Sciatic nerve (tissue), 2 donors: ENCODE measurements around the gene AMMECR1L. TPM values are rescaled to one million over a fixed set of nuclear protein-coding genes. Genes with fewer than 3 reads are reported as not detected.
"Not testable (repeated sequence)": the region's sequence is repeated elsewhere in the genome, so short reads cannot be mapped to it uniquely, and the experiment has no call there.

Source experiments
- ATAC-seq: fragments of 200-7000 bp; cut with Tn5 transposase; one replicate; pipeline ENCODE4 v1.9.1; 2020; ENCODE audit warnings: mild to moderate bottlenecking, moderate library complexity
- DNase-seq: peaks from one replicate; pipeline ENCODE4 v3.0.0-alpha.2; 2020; ENCODE audit warnings: low spot score
- intact Hi-C: fragments of 100-400 bp; cut with DNase I; formaldehyde crosslinking; loops from one replicate; pipeline ENCODE4 v1.14.2; 2022
- total RNA-seq: library from RNA; stranded (reverse); fragmentation: NEBNext Ultra II Directional; extraction: Animal tissue kit (Norgen Biotek cat#: 25700); gene quantifications from one replicate; pipeline ENCODE4 v1.2.1, GENCODE V29; 2021
- donor health status: DM: no; HTN: no; CAD: no.
- donor health status: DM: no; HTN: no; CAD: no.

AMMECR1L gene
- total RNA-seq, 1 donor from 2014 or later: 15.9 TPM

DNA sequence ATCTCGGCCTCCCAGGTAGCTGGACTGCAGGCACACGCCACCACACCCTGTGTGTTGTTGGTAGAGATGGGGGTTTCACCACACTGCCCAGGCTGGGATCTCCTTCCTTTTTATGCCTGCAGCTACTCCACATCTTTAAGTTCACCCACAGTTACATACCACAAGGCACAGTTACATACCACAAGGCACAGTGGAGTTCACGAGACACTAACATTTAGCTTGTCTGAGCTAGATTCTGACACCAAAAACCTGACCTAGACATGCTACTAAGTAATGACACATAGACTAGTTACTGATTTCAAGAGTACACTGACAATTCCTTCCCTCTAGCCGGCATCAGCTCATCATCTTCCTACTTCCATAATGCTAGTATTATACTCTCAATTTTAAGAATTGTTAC is 32.1 kb downstream of the AMMECR1L start:
- DNase-seq (no peak), ATAC-seq (no peak)
- intact Hi-C loops: no loop called here

DNA sequence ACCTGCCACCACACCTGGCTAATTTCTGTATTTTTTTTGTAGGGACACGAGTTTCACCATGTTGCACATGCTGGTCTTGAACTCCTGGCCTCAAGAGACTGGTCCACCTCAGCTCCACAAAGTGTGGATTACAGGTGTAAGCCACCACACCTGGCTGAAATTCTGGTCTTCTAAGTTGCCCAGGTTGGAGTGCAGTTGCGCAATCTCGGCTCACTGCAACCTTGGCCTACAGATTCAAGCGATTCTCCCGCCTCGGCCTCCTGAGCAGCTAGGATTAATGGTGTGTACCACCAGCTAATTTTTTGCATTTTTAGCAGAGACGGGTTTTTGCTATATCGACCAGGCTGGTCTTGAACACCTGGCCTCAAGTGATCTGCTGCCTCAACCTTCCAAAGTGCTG is 33.4 kb downstream of the AMMECR1L start:
- intact Hi-C loops: no loop called here
- no peak for DNase-seq
- ATAC-seq: no peak

DNA sequence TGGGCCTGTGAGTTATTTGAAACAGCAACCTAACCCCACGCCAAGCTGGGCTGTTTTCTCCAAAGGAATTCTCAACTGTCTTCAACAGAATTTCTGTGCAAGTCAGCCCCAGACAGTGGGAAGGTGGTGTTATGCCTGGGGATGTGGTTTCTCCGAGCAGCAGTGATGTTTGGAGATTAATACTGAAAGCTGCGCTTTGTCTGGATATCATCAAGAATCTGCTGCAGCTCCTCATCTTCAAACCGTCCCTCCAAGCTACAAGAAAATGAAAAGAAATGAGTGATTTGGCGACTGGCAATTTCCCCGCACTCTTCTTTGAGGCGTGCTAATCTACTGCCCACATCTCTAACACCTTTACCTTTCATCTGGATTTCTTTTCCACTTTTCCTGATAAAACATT is 37.8 kb downstream of the AMMECR1L start:
- DNase-seq (no peak), ATAC-seq (no peak)
- intact Hi-C loops: no loop called here

DNA sequence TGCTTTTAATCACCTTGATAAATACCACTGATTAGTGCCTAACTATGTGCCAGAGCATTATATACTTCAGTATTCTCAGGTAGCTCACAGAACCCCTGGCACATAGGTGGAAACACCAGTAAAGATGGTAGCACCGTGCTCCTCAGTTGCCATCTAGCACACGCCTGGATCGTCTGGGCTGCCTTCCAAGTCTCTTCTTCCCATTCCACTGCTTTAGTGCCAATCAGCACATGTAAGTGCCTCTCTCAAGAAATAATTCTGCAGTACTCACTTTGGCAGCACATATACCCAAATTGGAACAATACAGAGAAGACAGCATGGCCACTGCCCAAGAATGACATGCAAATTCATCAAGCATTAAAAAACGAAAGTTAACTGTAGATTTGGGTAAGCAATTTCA is 40.8 kb downstream of the AMMECR1L start:
- intact Hi-C loops: no loop called here
- DNase-seq (no peak), ATAC-seq (no peak)

DNA sequence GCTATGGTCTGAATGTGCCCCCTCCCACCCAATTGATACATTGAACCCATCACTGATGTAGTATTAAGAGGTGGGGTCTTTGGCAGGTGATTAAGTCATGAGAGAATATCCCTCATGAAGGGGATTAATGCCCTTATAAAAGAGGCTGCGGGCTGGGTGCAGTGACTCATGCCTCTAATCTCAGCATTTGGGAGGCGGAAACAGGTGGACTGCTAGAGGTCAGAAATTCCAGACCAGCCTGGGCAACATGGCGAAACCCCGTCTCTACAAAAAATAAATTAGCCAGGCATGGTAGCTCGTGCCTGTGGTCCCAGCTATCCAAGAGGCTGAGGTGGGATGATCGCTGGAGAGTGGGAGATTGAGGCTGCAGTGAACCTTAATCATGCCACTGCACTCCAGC is 42.1 kb downstream of the AMMECR1L start:
- intact Hi-C loops: no loop called here
- DNase-seq: no peak
- ATAC-seq: no peak

DNA sequence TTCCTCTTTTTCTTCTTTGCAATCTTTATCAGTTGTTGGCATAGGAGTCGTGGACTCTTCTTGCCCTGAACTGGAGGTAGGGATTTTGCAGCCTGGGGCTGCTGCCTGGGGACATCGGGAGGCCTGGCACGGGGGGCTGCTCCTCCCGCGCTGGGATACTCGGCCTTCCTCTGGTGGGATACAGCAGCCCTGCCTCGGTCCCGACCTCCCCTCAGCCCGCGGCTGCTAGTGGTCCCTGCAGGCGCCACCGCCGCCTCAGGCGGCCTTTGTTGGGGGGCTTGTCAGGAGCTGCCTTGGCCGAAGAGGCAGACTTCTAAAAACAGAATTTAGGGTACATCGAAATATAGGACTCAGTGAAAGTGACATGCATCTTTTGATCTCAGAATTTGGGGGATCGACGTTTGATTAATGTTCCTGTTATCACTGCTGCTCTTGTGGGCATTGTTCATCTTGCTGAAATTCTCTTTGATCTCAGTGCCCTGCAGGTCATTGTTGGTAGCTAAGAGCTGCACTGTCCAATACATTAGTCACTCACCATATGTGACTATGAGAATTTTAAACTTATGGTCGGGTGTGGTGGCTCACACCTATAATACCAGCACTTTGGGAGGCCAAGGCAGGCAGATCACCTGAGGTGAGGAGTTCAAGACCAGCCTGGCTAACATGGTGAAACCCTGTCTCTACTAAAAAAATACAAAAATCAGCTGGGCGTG is 44.1 kb downstream of the AMMECR1L start:
- DNase-seq (no peak), ATAC-seq (no peak)
- intact Hi-C loops: no loop called here

DNA sequence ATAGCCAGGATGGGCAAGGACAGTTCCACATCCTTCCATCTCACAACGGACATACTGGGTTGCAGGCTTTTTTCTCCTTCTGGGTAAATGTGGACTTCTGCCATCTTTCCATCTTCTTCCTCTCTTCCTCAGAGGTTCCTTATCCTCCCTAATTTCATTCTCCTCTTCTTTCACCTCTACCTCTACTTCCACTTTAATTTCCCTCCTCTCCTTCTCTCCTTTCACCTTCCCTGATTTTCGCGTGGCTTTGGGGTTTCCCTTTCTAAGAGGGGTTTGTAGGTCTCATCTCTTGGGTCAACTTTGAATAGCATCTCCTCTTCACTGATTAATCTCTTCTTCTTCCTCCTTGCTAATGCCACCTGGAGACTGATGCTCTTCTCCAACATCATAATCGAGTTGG is 44.9 kb downstream of the AMMECR1L start:
- intact Hi-C loops: no loop called here
- no peak for ATAC-seq
- no peak for DNase-seq

DNA sequence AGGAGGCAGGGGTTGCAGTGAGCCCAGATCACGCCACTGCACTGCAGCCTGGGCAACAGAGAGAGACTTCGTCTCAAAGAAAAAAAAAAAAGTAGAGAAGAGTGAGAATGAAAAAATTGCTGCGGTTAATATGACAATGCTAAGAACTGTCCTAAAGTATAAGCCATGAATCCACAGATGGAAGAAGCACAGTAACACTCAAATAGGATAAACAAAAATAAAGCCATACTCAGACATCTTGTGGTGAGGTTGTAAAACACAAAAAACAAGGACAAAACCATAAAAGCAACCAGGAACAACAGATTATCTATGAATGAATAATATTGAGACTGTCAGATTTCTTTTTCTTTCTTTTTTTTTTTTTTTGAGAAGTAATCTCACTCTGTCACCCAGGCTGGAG is 50.8 kb downstream of the AMMECR1L start:
- DNase-seq: no peak
- no peak for ATAC-seq
- intact Hi-C loops: no loop called here

DNA sequence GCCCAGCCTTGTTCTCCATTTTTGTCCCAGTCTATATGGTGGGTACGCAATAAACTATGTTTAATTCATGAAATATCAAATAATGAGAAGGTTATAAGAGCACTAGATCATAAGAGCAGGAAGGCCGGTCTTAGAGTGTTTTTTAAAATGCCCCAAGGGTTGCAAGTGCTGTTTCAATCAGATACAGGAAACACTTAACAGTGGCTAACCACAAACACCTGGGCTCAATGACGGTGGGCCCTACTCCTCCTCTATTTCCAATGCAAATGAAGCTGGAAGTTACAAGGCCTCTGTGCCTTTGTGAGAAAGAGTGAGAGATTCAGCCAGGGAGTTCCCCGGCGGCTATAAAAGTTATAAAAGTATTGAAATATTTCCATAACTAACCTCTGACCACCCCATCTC is 55.9 kb downstream of the AMMECR1L start:
- intact Hi-C loops: no loop called here
- DNase-seq: no peak
- no peak for ATAC-seq

DNA sequence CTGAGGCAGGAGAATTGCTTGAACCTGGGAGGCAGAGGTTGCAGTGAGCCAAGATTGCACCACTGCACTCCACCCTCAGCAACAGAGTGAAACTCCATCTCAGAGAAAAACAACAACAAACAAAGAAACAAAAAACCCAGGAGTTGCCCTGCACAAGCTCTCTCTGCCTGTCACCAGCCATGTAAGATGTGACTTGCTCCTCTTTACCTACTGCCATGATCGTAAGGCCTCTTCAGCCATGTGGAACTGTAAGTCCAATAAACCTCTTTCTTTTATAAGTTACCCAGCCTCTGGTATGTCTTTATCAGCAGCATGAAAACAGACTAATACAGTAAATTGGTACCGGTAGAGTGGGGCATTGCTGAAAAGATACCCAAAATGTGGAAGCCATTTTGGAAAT is 59.0 kb downstream of the AMMECR1L start:
- DNase-seq, intact Hi-C loops, ATAC-seq: not testable (repeated sequence)

DNA sequence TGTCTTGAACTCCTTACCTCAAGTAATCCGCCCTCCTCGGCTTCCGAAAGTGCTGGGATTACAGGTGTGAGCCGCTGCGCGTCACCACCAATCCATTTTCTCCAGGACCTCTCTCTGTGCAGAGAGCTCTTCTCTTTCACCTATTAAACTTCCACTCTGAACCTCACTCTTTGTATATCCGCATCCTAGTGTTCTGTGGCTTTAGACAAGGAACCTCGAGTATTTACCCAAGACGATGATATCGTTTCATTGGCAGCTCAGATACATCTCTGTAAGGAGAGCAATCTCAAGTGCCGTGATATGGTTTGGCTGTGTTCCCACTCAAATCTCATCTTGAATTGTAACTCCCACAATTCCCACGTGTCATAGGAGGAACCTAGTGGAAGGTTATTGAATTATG is 59.7 kb downstream of the AMMECR1L start:
- ATAC-seq (no peak), DNase-seq (no peak)
- intact Hi-C loops: no loop called here

DNA sequence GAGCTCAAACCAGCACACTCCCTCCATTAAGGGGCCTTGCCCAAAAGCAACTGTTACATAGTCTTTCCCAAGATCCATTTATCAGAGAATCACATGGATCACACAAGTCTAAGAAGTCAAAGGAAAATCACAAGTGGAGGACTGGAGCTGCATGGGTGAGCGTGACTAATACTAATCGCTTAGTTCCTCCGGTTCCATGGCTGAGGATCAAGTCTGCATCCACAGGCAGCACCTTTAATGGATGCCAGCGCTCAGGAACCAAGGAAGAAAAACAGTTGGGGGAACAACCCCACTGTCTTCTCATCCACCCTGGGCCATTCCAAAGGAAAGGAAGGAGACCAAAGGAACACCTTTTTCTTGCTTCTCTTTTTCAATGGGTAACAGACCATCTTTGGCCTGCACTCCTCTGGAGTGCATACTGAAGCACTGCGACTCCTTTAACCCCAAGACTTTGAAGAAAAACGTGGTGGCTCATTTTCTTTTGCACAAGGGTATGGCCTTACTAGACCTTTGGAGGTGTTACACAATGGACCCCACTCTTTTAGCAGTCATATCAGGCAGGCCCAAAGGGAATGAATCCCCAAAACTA is 65.6 kb downstream of the AMMECR1L start:
- DNase-seq (no peak), ATAC-seq (no peak)
- intact Hi-C loops: no loop called here

DNA sequence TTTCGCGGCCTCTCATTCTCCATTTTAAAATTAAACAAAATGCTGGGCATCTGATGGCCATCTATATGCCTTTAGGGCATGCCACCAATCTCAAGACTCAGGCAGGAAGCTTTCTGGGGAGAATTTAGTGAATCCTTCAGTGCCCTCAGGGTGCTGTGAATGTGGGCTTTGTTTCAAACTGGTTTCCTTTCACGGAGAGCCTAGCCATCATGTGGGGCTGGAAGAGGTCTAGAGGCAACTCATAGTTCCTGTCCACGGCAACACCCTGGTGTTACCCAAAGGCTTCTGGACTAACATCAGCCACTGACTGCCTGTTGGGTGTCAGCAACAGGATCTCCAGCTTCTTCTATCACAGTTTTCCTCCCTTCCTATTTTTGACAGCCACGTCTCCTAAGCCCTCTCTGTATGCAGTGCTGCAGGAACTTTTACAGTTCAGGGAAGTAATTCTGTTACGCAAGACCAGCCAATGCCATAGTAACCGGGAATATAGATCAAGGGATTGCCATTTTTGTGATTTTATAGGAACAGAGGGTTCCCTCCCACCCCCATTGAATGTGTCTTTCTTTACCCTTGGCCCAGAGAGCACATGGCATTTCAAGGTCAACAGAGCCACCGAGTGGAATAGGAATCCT is 66.8 kb downstream of the AMMECR1L start:
- intact Hi-C loops: no loop called here
- DNase-seq (no peak), ATAC-seq (no peak)

DNA sequence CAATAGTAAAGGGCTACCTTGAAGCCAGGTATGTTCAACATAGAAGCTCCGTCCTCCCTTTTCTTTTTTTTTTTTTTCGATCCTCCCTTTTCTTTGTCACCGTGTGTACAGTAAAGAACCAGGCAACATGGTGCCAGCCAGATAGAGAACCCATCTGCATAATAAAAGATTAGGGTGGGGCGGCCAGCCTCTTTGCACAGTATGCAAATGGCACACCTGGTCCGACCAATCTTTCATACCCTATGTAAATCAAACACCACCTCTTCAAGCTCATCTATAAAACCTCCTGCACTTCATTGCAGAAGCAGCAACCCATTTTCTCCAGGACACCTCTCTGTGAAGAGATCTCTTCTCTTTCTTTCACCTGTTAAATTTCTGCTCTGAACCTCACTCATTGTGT is 67.5 kb downstream of the AMMECR1L start:
- no peak for DNase-seq
- no peak for ATAC-seq
- intact Hi-C loops: no loop called here

DNA sequence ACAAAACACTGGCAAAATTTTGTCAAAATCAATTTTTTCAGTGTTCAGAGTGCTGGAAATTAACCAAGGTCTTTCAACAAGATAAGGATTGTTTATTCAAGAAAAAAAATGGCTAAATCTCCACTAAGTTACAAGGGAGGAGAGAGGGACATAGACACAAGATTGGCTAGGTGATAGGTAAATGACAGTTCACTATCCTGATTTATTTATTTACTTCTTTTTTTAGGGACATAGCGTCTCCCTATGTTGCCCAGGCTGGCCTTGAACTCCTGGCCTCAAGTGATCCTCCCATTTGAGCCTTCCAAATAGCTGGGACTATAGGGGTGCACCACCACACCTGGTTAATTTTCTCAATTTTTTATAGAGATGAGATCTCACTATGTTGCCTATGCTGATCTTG is 71.1 kb downstream of the AMMECR1L start:
- no peak for DNase-seq
- no peak for ATAC-seq
- intact Hi-C loops: no loop called here

DNA sequence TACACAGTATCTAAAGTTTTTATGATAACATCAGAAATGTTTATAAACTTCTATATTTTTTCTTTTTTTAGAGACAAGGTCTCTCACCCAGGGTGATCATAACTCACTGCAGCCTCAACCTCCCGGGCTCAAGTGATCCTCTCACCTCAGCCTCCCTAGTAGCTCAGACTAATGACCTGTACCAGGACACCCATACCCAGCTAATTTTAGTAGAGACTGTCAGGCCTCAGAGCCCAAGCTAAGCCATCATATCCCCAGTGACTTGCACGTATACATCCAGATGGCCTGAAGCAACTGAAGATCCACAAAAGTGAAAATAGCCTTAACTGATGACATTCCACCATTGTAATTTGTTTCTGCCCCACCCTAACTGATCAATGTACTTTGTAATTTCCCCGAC is 73.3 kb downstream of the AMMECR1L start:
- ATAC-seq, intact Hi-C loops, DNase-seq: not testable (repeated sequence)

Other genes with a start within 250 kb of the AMMECR1L start
- 4.6 TPM for gene GPR17, start 239.8 kb downstream of the AMMECR1L start, total RNA-seq
- 194 TPM for gene LIMS2, start 210.4 kb downstream of the AMMECR1L start, total RNA-seq
- 4.5 TPM for gene SFT2D3, start 184.5 kb downstream of the AMMECR1L start, total RNA-seq
- gene WDR33, start 74.8 kb downstream of the AMMECR1L start, total RNA-seq: 60.9 TPM
- gene POLR2D, start 27.8 kb downstream of the AMMECR1L start, total RNA-seq: 19.4 TPM
- 25.9 TPM for gene SAP130, start 142.1 kb upstream of the AMMECR1L start, total RNA-seq
- 34.3 TPM for gene UGGT1, start 205.2 kb upstream of the AMMECR1L start, total RNA-seq